Fibroblast of skin of back (primary cell): Measurements from ENCODE around the gene SKA3.

ENCODE experiments used
- DNase-seq: peaks from one replicate; pipeline ENCODE4 v3.0.0-alpha.2; 2013

Gene SKA3

DNA sequence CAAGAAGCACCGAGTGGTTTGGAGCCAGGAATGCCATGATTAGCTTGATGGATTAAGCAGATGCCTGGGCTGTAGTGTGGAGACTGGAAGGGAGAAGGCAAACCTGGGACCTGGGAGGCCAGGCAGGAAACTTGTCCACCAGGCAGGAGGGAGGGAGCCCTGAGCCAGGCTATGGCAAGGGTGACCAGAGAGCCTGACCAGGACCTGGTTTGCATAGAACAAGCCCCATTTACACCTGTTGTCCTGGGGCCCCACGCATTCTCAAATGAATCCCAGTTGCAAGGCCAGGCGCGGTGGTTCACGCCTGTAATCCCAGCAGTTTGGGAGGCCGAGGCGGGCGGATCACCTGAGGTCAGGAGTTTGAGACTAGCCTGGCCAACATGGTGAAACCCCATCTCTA lies 64.8 kb downstream of the SKA3 start:
- DNase-seq = no peak

DNA sequence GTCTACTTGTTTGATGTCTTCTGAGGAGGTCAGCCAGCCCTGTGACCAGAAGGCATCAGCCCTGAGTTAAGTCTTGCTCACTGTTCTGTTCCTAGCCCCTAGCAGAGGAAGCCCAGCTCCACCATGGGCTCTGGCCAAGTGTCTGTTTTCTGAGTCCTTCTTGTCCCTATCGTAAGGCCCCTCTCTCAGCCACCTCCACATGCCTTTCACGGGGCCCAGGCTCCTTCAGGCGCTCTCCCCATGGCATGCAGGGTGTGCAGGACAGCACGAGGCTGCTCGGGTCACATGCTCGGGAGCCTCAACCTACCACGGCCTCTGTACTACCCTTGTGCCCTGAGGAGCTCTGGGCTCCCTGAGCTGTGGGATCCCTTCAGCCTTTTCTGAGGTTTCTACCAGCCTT lies 67.2 kb downstream of the SKA3 start:
- DNase-seq = no peak

DNA sequence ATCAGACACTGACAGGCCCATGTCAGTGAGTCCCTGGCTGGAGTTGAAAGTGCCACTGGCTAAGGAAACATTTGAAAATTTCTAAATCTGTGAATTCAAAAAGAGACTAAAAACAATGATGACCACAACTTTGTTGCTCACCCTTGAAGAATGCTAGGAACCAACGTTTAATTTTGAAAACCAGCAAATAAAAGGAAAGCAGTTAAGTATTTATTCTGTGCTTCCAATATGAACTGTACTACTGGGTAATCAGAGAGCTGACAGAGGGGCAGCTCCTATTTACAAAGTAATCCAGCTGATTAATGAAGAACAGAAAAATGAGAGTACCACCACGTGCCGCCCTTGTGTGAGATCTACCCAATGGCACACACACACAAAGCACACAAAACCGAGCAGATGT lies 70.3 kb downstream of the SKA3 start:
- peak; percentile 81 for DNase-seq

- DNase-seq = no peak
Observed at GRCh38 chr13:21104199-21105019, 71.9 kb downstream of the SKA3 start.
